Transverse colon (tissue), 3 donors: ENCODE measurements around the gene AGAP5.

Experiments
- CTCF ChIP-seq, 5 experiments: fragments of 200-600 bp in 3 of 5; fragments of 450-650 bp in 2 of 5; sonication (generic) in 3 of 5; IDR thresholded peaks; 1 replicate in 2 of 5; 2 replicates in 3 of 5; pipeline ENCODE4 v1.5.1; 2016 to 2017; ENCODE audit warnings: antibody characterized with exemption in 5 of 5, inconsistent platforms in 3 of 5, mild to moderate bottlenecking in 2 of 5, moderate library complexity in 1 of 5
- EP300 ChIP-seq: sonication (generic); formaldehyde crosslinking; IDR thresholded peaks from one replicate; pipeline ENCODE4 v1.6.1; 2017; ENCODE audit warnings: antibody characterized with exemption, low read depth
- POLR2A ChIP-seq: fragments of 450-650 bp; IDR thresholded peaks from one replicate; pipeline ENCODE4 v1.6.1; 2016; ENCODE audit warnings: antibody characterized with exemption, mild to moderate bottlenecking, moderate library complexity

- TF ChIP-seq CTCF (IDR thresholded peaks at IDR 0.05), result no peak
- TF ChIP-seq EP300, result no peak
- no peak for TF ChIP-seq POLR2A
These were observed 51.3 kb downstream of the AGAP5 start for GRCh38 chr10:73646598-73647041.
